Measurements from ENCODE around the gene VASN.

Gene VASN

GRCh38 chr16:4419402-4419959 lies 47.8 kb downstream of the VASN start:
- no peaks in the 10 kb centered on the region for H3K9me3 ChIP-seq (ENCODE audit: control insufficient read depth, insufficient read depth, low read length)
- peaks cover 19% of the 10 kb centered on the region for H3K79me2 ChIP-seq (ENCODE audit: control insufficient read depth, low read length)
- 0 out of 2 replicates have a peak, but pooled peaks cover under 1% of the 10 kb centered on the region for H4K20me1 ChIP-seq (ENCODE audit: control insufficient read depth, insufficient read depth, low read depth, low read length)
- no peak for TF ChIP-seq EZH2phosphoT487 (IDR thresholded peaks at IDR 0.05; ENCODE audit: borderline replicate concordance, low read length)
- no peak for TF ChIP-seq CTCF (IDR thresholded peaks at IDR 0.05; ENCODE audit: low read depth, low read length, poor library complexity, severe bottlenecking)
- no peaks in the 10 kb centered on the region for H3K9me2 ChIP-seq (replicated peaks; ENCODE audit: control insufficient read depth, low read length)
- peaks cover 9% of the 10 kb centered on the region; the same call in 1 of the 2 replicates for H3K36me3 ChIP-seq (ENCODE audit: control insufficient read depth, low read length)
- H3K4me3 ChIP-seq (ENCODE audit: low read length): no peak overlapping the region
- no peaks in the 10 kb centered on the region for H3K27me3 ChIP-seq (ENCODE audit: control insufficient read depth, low read length)
- H3K27ac ChIP-seq (ENCODE audit: low read depth, low read length): no peak overlapping the region
- peaks cover 22% of the 10 kb centered on the region for H3K4me1 ChIP-seq (ENCODE audit: control insufficient read depth, low read length)
- no peak overlapping the region for H3K4me2 ChIP-seq (ENCODE audit: low read length)
- H3F3A ChIP-seq (ENCODE audit: control insufficient read depth, insufficient read depth): peaks cover 4% of the 10 kb centered on the region

- peaks cover 13% of the 10 kb centered on the region for H3K79me2 ChIP-seq (ENCODE audit: control insufficient read depth, low read length)
- H3K36me3 ChIP-seq (ENCODE audit: control insufficient read depth, low read length): no peaks in the 10 kb centered on the region; the same call in 1 of the 2 replicates
- no peak overlapping the region for H3K4me2 ChIP-seq (ENCODE audit: low read length)
- no peaks in the 10 kb centered on the region for H3K9me3 ChIP-seq (ENCODE audit: control insufficient read depth, insufficient read depth, low read length)
- no peaks in the 10 kb centered on the region for H3K9me2 ChIP-seq (replicated peaks; ENCODE audit: control insufficient read depth, low read length)
- TF ChIP-seq CTCF (IDR thresholded peaks at IDR 0.05; ENCODE audit: low read depth, low read length, poor library complexity, severe bottlenecking) (no peak), EZH2phosphoT487 (IDR thresholded peaks at IDR 0.05; ENCODE audit: borderline replicate concordance, low read length) (no peak)
- no peak overlapping the region for H3K4me3 ChIP-seq (ENCODE audit: low read length)
- peaks cover 14% of the 10 kb centered on the region for H3K4me1 ChIP-seq (ENCODE audit: control insufficient read depth, low read length)
- H3F3A ChIP-seq (ENCODE audit: control insufficient read depth, insufficient read depth): no peaks in the 10 kb centered on the region; the same call in 1 of the 2 replicates
- H3K27me3 ChIP-seq (ENCODE audit: control insufficient read depth, low read length): no peaks in the 10 kb centered on the region
- H3K27ac ChIP-seq (ENCODE audit: low read depth, low read length): no peak overlapping the region
- no peaks in the 10 kb centered on the region for H4K20me1 ChIP-seq (ENCODE audit: control insufficient read depth, insufficient read depth, low read depth, low read length)
These were observed 49.0 kb downstream of the VASN start for GRCh38 chr16:4420505-4421105.

- Histone ChIP-seq H3K4me3 (ENCODE audit: low read length) (peak within 1 kb of the TSS; percentile 97), H3K79me2 (ENCODE audit: control insufficient read depth, low read length) (peaks cover 54% of the 10 kb centered on the region)
These were observed 53.9 kb downstream of the VASN start, which contains the start of gene DNAJA3 for GRCh38 chr16:4425378-4426020. TSS of gene DNAJA3 (plus strand) at chr16:4425868. CDS start at chr16:4425882, 14 bp downstream.

More at GRCh38 chr16:4425378-4426020, 53.9 kb downstream of the VASN start, which contains the start of gene DNAJA3:
- Histone ChIP-seq H3K9me2 (replicated peaks; ENCODE audit: control insufficient read depth, low read length) (no peaks in the 10 kb centered on the region), H3K9me3 (ENCODE audit: control insufficient read depth, insufficient read depth, low read length) (no peaks in the 10 kb centered on the region), H3F3A (ENCODE audit: control insufficient read depth, insufficient read depth) (no peaks in the 10 kb centered on the region), H3K27me3 (ENCODE audit: control insufficient read depth, low read length) (no peaks in the 10 kb centered on the region), H4K20me1 (ENCODE audit: control insufficient read depth, insufficient read depth, low read depth, low read length) (peaks cover 23% of the 10 kb centered on the region; the same call in 1 of the 2 replicates), H3K27ac (ENCODE audit: low read depth, low read length) (peak within 1 kb of the TSS; percentile 81), H3K4me2 (ENCODE audit: low read length) (peak within 1 kb of the TSS; percentile 92), H3K36me3 (ENCODE audit: control insufficient read depth, low read length) (peaks cover 45% of the 10 kb centered on the region), H3K4me1 (ENCODE audit: control insufficient read depth, low read length) (peaks cover 21% of the 10 kb centered on the region)
- no peak for TF ChIP-seq EZH2phosphoT487 (IDR thresholded peaks at IDR 0.05; ENCODE audit: borderline replicate concordance, low read length)
- TF ChIP-seq CTCF (IDR thresholded peaks at IDR 0.05; ENCODE audit: low read depth, low read length, poor library complexity, severe bottlenecking): no peak

Measured in DOHH2 (cell line).